Endothelial cell (in vitro differentiated cells): ENCODE measurements around the gene LY86. TPM values are rescaled to one million over a fixed set of nuclear protein-coding genes. Genes with fewer than 3 reads are reported as not detected.

ENCODE experiments used
- DNase-seq: peaks from one replicate; pipeline ENCODE4 v3.0.0; 2021; ENCODE audit warnings: low spot score
- H3K27ac Mint-ChIP-seq: one replicate; pipeline ENCODE4 v1.8.0; 2021; ENCODE audit warnings: mixed read lengths, inconsistent platforms; ENCODE audit not compliant: unreplicated experiment
- H3K27me3 Mint-ChIP-seq: one replicate; pipeline ENCODE4 v1.8.0; 2021; ENCODE audit warnings: mild to moderate bottlenecking, moderate library complexity, mixed read lengths, inconsistent platforms; ENCODE audit not compliant: unreplicated experiment
- H3K36me3 Mint-ChIP-seq: one replicate; pipeline ENCODE4 v1.8.0; 2021; ENCODE audit warnings: mild to moderate bottlenecking, low read depth, mixed read lengths, inconsistent platforms; ENCODE audit not compliant: unreplicated experiment
- H3K4me1 Mint-ChIP-seq: one replicate; pipeline ENCODE4 v1.8.0; 2021; ENCODE audit warnings: mild to moderate bottlenecking, mixed read lengths, inconsistent platforms; ENCODE audit not compliant: unreplicated experiment
- H3K4me3 Mint-ChIP-seq: one replicate; pipeline ENCODE4 v1.8.0; 2021; ENCODE audit warnings: mild to moderate bottlenecking, mixed read lengths, inconsistent platforms; ENCODE audit not compliant: unreplicated experiment
- H3K9me3 Mint-ChIP-seq: one replicate; pipeline ENCODE4 v1.8.0; 2021; ENCODE audit warnings: mixed read lengths, inconsistent platforms; ENCODE audit not compliant: unreplicated experiment
- total RNA-seq: library from RNA; stranded (reverse); fragmentation: NEBNext Ultra II Directional; extraction: Animal tissue kit (Norgen Biotek cat#: 25700); gene quantifications from one replicate; pipeline ENCODE4 v1.2.1, GENCODE V29; 2021; ENCODE audit not compliant: unreplicated experiment
- TF ChIP-seq, protein P1 (sequence below): fragments of 200-600 bp; sonication (generic); IDR thresholded peaks from one replicate; pipeline ENCODE4 v1.5.0; 2021; ENCODE audit warnings: antibody characterized with exemption; ENCODE audit not compliant: unreplicated experiment

LY86 gene
- total RNA-seq, 1 donor from 2014 or later = not detected

DNA sequence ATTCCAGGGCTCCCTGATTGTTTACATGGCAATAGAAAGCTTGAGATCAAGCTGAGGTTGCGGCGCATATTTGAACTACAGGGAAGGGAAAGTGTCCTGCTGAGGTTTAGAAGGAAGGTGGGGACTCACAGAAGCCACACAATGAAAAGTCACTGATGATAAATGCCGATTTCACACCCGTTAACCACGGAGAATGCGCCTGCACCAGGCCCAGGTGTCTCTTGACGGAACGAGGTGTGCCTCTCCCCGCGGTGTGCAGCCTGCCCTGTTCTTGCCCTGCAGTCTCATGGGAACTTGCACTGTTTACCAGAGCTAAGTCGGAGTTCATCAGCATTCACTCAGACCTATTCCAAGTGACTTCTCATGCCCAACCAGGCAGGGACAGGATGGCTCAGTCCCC lies 90.3 kb downstream of the LY86 start:
- Mint-ChIP-seq H3K27ac (no peak overlapping the region), H3K36me3 (no peaks in the 10 kb centered on the region), H3K9me3 (no peaks in the 10 kb centered on the region), H3K4me3 (no peak overlapping the region), H3K27me3 (peaks cover 4% of the 10 kb centered on the region), H3K4me1 (peaks cover 27% of the 10 kb centered on the region)
- no peak for DNase-seq
- TF ChIP-seq, protein P1, sequence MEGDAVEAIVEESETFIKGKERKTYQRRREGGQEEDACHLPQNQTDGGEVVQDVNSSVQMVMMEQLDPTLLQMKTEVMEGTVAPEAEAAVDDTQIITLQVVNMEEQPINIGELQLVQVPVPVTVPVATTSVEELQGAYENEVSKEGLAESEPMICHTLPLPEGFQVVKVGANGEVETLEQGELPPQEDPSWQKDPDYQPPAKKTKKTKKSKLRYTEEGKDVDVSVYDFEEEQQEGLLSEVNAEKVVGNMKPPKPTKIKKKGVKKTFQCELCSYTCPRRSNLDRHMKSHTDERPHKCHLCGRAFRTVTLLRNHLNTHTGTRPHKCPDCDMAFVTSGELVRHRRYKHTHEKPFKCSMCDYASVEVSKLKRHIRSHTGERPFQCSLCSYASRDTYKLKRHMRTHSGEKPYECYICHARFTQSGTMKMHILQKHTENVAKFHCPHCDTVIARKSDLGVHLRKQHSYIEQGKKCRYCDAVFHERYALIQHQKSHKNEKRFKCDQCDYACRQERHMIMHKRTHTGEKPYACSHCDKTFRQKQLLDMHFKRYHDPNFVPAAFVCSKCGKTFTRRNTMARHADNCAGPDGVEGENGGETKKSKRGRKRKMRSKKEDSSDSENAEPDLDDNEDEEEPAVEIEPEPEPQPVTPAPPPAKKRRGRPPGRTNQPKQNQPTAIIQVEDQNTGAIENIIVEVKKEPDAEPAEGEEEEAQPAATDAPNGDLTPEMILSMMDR = no peak

DNA sequence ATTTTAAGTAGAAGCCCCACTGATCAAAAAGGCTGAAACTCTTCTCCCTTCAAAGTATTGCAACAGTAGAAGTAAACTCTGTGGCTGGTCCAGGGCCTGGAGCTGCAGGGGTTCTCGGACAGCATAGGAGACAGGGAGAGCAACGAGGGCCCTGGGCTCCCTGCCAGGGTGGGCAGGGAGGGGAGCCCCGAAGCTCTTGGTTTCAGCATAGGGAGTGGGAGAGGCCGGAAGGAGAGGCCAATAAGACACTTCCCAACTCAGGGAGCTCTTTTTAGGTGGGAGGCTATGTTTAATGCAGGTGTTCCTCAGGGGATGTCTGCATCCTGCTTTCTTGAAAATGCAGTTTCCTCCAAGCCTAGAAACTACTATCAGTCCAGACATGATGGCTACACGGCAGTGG lies 91.1 kb downstream of the LY86 start:
- Mint-ChIP-seq H3K27ac (no peak overlapping the region), H3K9me3 (no peaks in the 10 kb centered on the region), H3K36me3 (no peaks in the 10 kb centered on the region), H3K27me3 (peaks cover 4% of the 10 kb centered on the region), H3K4me1 (peaks cover 27% of the 10 kb centered on the region), H3K4me3 (no peak overlapping the region)
- TF ChIP-seq, protein P1 = no peak
- DNase-seq = no peak

DNA sequence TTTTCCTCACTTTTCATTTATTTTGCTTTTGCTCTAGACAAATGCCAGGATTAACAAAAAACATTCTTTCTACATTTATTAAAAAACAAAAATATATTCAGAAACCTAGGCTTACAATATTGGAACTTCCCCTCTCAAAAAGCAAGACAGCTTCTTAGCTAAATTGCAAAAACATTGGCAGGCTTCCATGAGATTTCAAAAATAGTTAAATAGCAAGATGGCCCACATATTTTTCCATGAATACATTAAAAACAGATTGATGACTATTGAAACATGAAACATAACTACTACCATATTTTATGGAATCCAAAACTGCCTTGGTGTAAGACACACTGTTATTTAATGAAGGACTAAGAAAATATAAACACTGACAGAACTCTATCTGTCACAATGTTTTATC lies 92.0 kb downstream of the LY86 start:
- no peak overlapping the region for H3K4me3 Mint-ChIP-seq
- no peak overlapping the region for H3K27ac Mint-ChIP-seq
- H3K9me3 Mint-ChIP-seq = no peaks in the 10 kb centered on the region
- no peaks in the 10 kb centered on the region for H3K36me3 Mint-ChIP-seq
- TF ChIP-seq, protein P1 = no peak
- H3K4me1 Mint-ChIP-seq = peaks cover 27% of the 10 kb centered on the region
- no peak for DNase-seq
- peaks cover 4% of the 10 kb centered on the region for H3K27me3 Mint-ChIP-seq

DNA sequence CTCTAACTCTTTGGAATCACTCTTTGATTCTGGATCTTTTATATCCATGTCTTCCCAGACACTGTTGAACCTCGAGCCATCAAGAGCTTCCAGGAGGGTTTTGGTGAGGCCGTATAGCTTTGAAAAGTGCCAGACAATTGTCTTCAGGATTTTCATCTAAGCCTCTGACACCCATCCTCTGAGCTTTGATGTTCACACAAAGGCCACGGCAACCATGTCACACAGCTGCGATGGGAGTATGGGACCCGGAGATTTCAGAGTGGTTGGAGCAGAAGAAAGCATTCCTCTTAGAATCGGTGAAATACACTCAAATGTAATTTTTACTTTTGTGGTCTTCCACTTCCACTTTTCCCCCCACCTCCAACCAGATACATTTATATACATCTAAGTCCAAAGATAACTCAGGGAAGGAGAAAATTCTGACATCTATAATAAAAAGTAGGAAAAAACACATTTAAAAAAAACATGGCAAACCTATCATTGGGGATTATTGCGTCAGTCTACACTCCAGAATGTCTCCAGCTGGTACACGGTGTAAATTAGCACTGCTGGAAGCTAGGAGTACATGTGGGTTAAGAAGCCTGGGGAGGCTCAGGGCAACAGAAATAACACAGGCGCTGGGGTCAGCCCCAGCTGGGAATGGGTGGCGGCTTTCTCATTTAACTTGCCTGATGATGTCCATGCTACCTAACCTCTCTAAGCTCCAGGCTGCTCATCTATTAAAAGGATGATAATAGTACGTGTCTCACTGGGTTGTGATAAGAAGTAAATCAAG lies 92.7 kb downstream of the LY86 start:
- Mint-ChIP-seq H3K4me3 (no peak overlapping the region), H3K9me3 (no peaks in the 10 kb centered on the region), H3K27me3 (peaks cover 4% of the 10 kb centered on the region), H3K36me3 (no peaks in the 10 kb centered on the region), H3K27ac (no peak overlapping the region), H3K4me1 (peaks cover 27% of the 10 kb centered on the region)
- no peak for DNase-seq
- TF ChIP-seq, protein P1 = no peak

DNA sequence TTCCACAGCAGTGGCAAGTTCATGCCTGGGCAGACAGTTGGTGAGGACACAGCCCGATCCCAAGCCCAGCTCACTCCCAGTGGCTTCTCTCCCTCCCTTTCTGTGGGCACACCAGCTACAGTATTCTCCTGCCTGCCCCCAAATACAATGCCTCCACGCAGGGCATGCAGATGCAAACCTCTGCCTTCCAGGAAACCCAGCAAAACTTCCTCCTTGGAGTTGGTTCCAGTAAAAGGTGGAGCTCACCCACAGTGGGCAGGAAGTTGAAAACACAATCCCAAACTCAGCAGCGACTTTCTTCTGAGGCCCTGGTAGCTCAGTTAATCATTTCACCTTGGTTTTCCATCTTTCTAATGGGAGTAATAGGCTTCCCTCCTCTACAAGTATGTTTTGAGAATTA lies 93.7 kb downstream of the LY86 start:
- TF ChIP-seq, protein P1 = no peak
- Mint-ChIP-seq H3K36me3 (no peaks in the 10 kb centered on the region), H3K4me3 (no peak overlapping the region), H3K27me3 (peaks cover 4% of the 10 kb centered on the region), H3K9me3 (no peaks in the 10 kb centered on the region), H3K27ac (no peak overlapping the region), H3K4me1 (peaks cover 25% of the 10 kb centered on the region)
- DNase-seq = no peak
